Right lobe of liver (tissue), 4 donors: ENCODE data around the gene RADIL.

Experiments
- CTCF ChIP-seq, 4 donors: fragments of 200-600 bp in 3 of 4; fragments of 450-650 bp in 1 of 4; IDR thresholded peaks; one replicate each; pipeline versions ENCODE4 v1.5.1 to v1.8.0; 2016 to 2022; ENCODE audit warnings: antibody characterized with exemption in 4 of 4, mild to moderate bottlenecking in 2 of 4
- POLR2A ChIP-seq: fragments of 450-650 bp; IDR thresholded peaks from one replicate; pipeline ENCODE4 v1.6.1; 2017; ENCODE audit warnings: antibody characterized with exemption, mild to moderate bottlenecking
- donor health status: DM: no; HTN: no; CAD: no.
- donor health status: DM: no; HTN: no; CAD: no.
- donor health status: DM: no; HTN: yes; CAD: no.

GRCh38 chr7:4884164-4884563, 648 bp upstream of the RADIL start:
- TF ChIP-seq POLR2A (no peak), CTCF (IDR thresholded peaks at IDR 0.05) (no peak)
